CD4-positive, CD25-positive, alpha-beta regulatory T cell (primary cell): Measurements from ENCODE around the gene WDR11. TPM values are rescaled to one million over a fixed set of nuclear protein-coding genes. Genes with fewer than 3 reads are reported as not detected.

Experiments
- ATAC-seq, 2 donors: fragments of 150-1000 bp; cut with Tn5 transposase; one replicate each; pipeline ENCODE4 v1.10.0; 2021; ENCODE audit warnings: low read depth in 2 of 2, moderate number of reproducible peaks in 2 of 2, moderate library complexity in 1 of 2
- DNase-seq, 3 donors: peaks; one replicate each; pipeline versions ENCODE4 v3.0.0 to v3.0.0-alpha.2; 2012 to 2022; ENCODE audit warnings: mixed read lengths in 1 of 3
- H3K27ac ChIP-seq: one replicate; pipeline ENCODE4 v1.7.0; 2013; ENCODE audit warnings: mild to moderate bottlenecking, low read length; ENCODE audit not compliant: insufficient read depth, poor library complexity, severe bottlenecking
- H3K27me3 ChIP-seq: one replicate; pipeline ENCODE4 v1.7.0; 2013; ENCODE audit warnings: low read length; ENCODE audit not compliant: control insufficient read depth, insufficient read depth
- H3K36me3 ChIP-seq: one replicate; pipeline ENCODE4 v1.7.0; 2013; ENCODE audit warnings: mild to moderate bottlenecking, low read length, moderate library complexity; ENCODE audit not compliant: control insufficient read depth, insufficient read depth
- H3K4me1 ChIP-seq: 2 replicates; pipeline ENCODE4 v1.7.0; 2013; ENCODE audit warnings: mild to moderate bottlenecking, low read length; ENCODE audit not compliant: insufficient read depth, control insufficient read depth, poor library complexity, severe bottlenecking
- H3K4me3 ChIP-seq: one replicate; pipeline ENCODE4 v1.7.0; 2013; ENCODE audit warnings: low read depth, mild to moderate bottlenecking, low read length, moderate library complexity
- H3K9me3 ChIP-seq, 2 experiments: 1 replicate in 1 of 2; 2 replicates in 1 of 2; pipeline ENCODE4 v1.7.0; 2013; ENCODE audit warnings: low read length in 2 of 2, mild to moderate bottlenecking in 1 of 2, moderate library complexity in 1 of 2; ENCODE audit not compliant: control insufficient read depth in 2 of 2
- H3K27ac Mint-ChIP-seq, 3 donors: one replicate each; pipeline ENCODE4 v1.8.0; 2020 to 2022; ENCODE audit warnings: mild to moderate bottlenecking in 3 of 3, mixed read lengths in 3 of 3, moderate library complexity in 2 of 3
- H3K27me3 Mint-ChIP-seq: one replicate; pipeline ENCODE4 v1.8.0; 2022; ENCODE audit warnings: mild to moderate bottlenecking, mixed read lengths
- H3K36me3 Mint-ChIP-seq: one replicate; pipeline ENCODE4 v1.8.0; 2020; ENCODE audit warnings: mixed read lengths
- H3K4me1 Mint-ChIP-seq, 4 donors: one replicate each; pipeline ENCODE4 v1.8.0; 2020 to 2022; ENCODE audit warnings: mixed read lengths in 4 of 4, mild to moderate bottlenecking in 1 of 4
- H3K4me3 Mint-ChIP-seq, 4 donors: one replicate each; pipeline ENCODE4 v1.8.0; 2020 to 2022; ENCODE audit warnings: mild to moderate bottlenecking in 4 of 4, mixed read lengths in 4 of 4, moderate library complexity in 3 of 4
- H3K9me3 Mint-ChIP-seq, 7 donors: one replicate each; pipeline ENCODE4 v1.8.0; 2020 to 2022; ENCODE audit warnings: mixed read lengths in 7 of 7, mild to moderate bottlenecking in 3 of 7, moderate library complexity in 2 of 7
- polyA plus RNA-seq, 4 donors: library from polyadenylated mRNA; unstranded; fragments of 300-500 nt; fragmentation: Illumina TruSeq; gene quantifications; one replicate each; pipeline ENCODE4 v1.2.3, GENCODE V29; 2021
- total RNA-seq: library from RNA; stranded (reverse); gene quantifications from one replicate; pipeline ENCODE4 v1.2.3, GENCODE V29; 2022

WDR11 gene
- total and polyA plus RNA-seq, 5 donors from 2014 or later = 20.3 to 40.4 (median 21.9) TPM

- Mint-ChIP-seq H3K27ac (no peak overlapping the region), H3K27me3 (peaks cover 7% of the 10 kb centered on the region), H3K4me1 (no peaks in the 10 kb centered on the region), H3K4me3 (no peak overlapping the region), H3K36me3 (no peaks in the 10 kb centered on the region), H3K9me3 (peaks cover 0 to 5% (median 0%) of the 10 kb centered on the region in 7 donors)
- no peak for DNase-seq
- Histone ChIP-seq H3K27ac (no peak overlapping the region), H3K4me1 (no peaks in the 10 kb centered on the region), H3K27me3 (no peaks in the 10 kb centered on the region), H3K9me3 (no peaks in the 10 kb centered on the region), H3K36me3 (no peaks in the 10 kb centered on the region), H3K4me3 (no peak overlapping the region)
- no peak for ATAC-seq
Observed at GRCh38 chr10:120818301-120818700, 32.9 kb upstream of the WDR11 start.

GRCh38 chr10:120819366-120819765 is 31.8 kb upstream of the WDR11 start:
- H3K27me3 ChIP-seq = no peaks in the 10 kb centered on the region
- no peak overlapping the region for H3K27ac ChIP-seq
- Mint-ChIP-seq H3K27ac (no peak overlapping the region), H3K4me3 (no peak overlapping the region), H3K9me3 (peaks cover 0 to 5% (median 0%) of the 10 kb centered on the region in 7 donors), H3K4me1 (no peaks in the 10 kb centered on the region), H3K27me3 (peaks cover 7% of the 10 kb centered on the region), H3K36me3 (no peaks in the 10 kb centered on the region)
- no peaks in the 10 kb centered on the region for H3K36me3 ChIP-seq
- DNase-seq (no peak), ATAC-seq (no peak)
- H3K4me1 ChIP-seq = no peaks in the 10 kb centered on the region
- H3K4me3 ChIP-seq = no peak overlapping the region
- no peaks in the 10 kb centered on the region for H3K9me3 ChIP-seq

- no peak overlapping the region for H3K27ac Mint-ChIP-seq
- H3K36me3 Mint-ChIP-seq = no peaks in the 10 kb centered on the region
- Histone ChIP-seq H3K9me3 (no peaks in the 10 kb centered on the region), H3K27me3 (no peaks in the 10 kb centered on the region), H3K36me3 (no peaks in the 10 kb centered on the region), H3K27ac (no peak overlapping the region), H3K4me1 (no peaks in the 10 kb centered on the region), H3K4me3 (no peak overlapping the region)
- no peak overlapping the region for H3K4me3 Mint-ChIP-seq
- H3K9me3 Mint-ChIP-seq = peaks cover 0 to 5% (median 0%) of the 10 kb centered on the region in 7 donors
- DNase-seq (no peak), ATAC-seq (no peak)
- H3K4me1 Mint-ChIP-seq = no peaks in the 10 kb centered on the region
- peaks cover 17% of the 10 kb centered on the region for H3K27me3 Mint-ChIP-seq
Observed at GRCh38 chr10:120823266-120823665, 27.9 kb upstream of the WDR11 start.

- H3K4me1 Mint-ChIP-seq = no peaks in the 10 kb centered on the region
- H3K27ac Mint-ChIP-seq = no peak overlapping the region
- peaks cover 0 to 5% (median 0%) of the 10 kb centered on the region in 7 donors for H3K9me3 Mint-ChIP-seq
Observed at GRCh38 chr10:120824881-120825309, 26.3 kb upstream of the WDR11 start.

DNA sequence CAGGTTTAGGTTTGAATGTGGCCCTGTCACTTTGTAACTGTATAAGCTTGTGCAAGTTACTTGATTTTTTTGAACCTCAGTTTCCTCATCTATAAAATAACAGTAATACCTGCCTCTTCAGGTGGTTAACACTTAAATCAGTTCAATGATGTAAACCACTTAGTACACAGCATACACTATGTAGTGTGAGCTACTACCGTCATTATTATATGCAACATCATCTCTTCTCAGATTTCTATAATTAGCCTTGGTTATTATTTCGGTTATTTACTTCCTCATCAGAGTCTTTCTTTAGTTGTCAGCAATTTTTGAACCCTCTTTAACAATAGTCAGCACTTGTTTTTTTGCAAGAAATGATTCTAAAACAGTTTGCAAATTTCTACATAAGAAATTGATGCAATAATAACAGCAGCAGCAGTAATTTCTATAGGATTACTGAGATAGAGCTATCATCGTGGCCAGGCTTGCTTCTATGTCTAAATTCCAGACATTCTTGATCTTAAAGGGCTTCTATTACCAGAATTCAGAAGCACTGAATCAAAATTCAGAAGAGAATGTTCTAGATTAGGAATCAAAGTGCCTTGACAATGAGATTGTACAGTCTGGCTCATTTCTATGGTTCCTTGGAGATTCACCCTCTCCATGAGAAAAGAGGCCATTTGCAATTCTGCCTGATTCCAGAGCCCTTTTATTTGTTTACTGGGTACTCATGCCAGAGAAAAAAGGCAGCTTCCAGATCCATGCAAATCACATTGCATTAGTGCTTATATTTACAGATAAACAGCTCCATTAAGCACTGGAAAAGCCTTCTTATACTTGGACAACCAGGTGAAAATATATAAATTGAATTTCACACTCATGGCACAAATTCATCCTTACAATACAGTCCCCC is 25.0 kb upstream of the WDR11 start:
- H3K9me3 ChIP-seq = no peaks in the 10 kb centered on the region
- no peak for DNase-seq
- ATAC-seq = no peak
- peaks cover 15% of the 10 kb centered on the region for H3K27me3 Mint-ChIP-seq
- no peaks in the 10 kb centered on the region for H3K4me1 ChIP-seq
- H3K4me1 Mint-ChIP-seq = no peaks in the 10 kb centered on the region
- peaks cover 0 to 4% (median 0%) of the 10 kb centered on the region in 7 donors for H3K9me3 Mint-ChIP-seq
- H3K27ac Mint-ChIP-seq = no peak overlapping the region
- H3K36me3 ChIP-seq = no peaks in the 10 kb centered on the region
- H3K27ac ChIP-seq = no peak overlapping the region
- no peak overlapping the region for H3K4me3 Mint-ChIP-seq
- no peaks in the 10 kb centered on the region for H3K36me3 Mint-ChIP-seq
- no peak overlapping the region for H3K4me3 ChIP-seq
- no peaks in the 10 kb centered on the region for H3K27me3 ChIP-seq

More at GRCh38 chr10:120824881-120825309, 26.3 kb upstream of the WDR11 start:
- no peak overlapping the region for H3K4me3 ChIP-seq
- H3K4me1 ChIP-seq = no peaks in the 10 kb centered on the region
- H3K27me3 ChIP-seq = no peaks in the 10 kb centered on the region
- Mint-ChIP-seq H3K4me3 (no peak overlapping the region), H3K36me3 (no peaks in the 10 kb centered on the region), H3K27me3 (peaks cover 10% of the 10 kb centered on the region)
- no peaks in the 10 kb centered on the region for H3K9me3 ChIP-seq
- no peak overlapping the region for H3K27ac ChIP-seq
- DNase-seq = peak in 1 of 3 donors; percentile 29
- H3K36me3 ChIP-seq = no peaks in the 10 kb centered on the region
- ATAC-seq = no peak

- H3K4me3 Mint-ChIP-seq = no peak overlapping the region
- no peaks in the 10 kb centered on the region for H3K36me3 Mint-ChIP-seq
- no peak for DNase-seq
- Histone ChIP-seq H3K27me3 (no peaks in the 10 kb centered on the region), H3K4me3 (no peak overlapping the region), H3K9me3 (no peaks in the 10 kb centered on the region), H3K36me3 (no peaks in the 10 kb centered on the region), H3K27ac (no peak overlapping the region), H3K4me1 (no peaks in the 10 kb centered on the region)
- no peak overlapping the region for H3K27ac Mint-ChIP-seq
- H3K27me3 Mint-ChIP-seq = peaks cover 22% of the 10 kb centered on the region
- ATAC-seq = no peak
- no peaks in the 10 kb centered on the region for H3K9me3 Mint-ChIP-seq
- no peaks in the 10 kb centered on the region for H3K4me1 Mint-ChIP-seq
Observed at GRCh38 chr10:120827251-120827875, 23.8 kb upstream of the WDR11 start.

DNA sequence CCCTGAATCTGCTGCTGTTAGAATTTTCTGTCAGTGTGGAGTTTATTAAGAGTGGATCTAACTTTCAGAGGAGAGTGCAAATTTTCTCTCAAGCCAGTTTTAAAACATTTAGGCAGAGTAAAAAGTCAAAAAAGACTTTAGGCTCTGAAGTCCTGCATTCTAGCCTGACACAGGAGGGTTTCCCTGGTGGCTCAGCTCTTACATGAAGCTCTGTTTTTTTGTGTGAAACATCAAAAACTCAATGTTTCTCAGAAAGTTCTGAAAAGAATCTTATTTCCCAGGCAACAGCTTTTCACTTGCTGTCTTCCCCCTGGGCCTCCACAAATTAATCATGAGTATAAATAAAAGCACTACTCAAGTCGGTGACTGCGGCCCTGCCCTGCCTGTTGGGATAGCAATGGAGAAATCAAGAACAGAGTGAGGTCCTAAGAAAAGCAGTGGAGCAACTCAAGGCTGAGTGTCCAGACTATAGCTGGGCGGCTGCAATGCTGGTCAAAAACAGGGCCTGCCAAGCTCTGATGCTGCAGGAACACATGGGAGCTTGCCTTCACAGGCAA is 22.3 kb upstream of the WDR11 start:
- DNase-seq (no peak), ATAC-seq (no peak)
- Histone ChIP-seq H3K4me1 (no peaks in the 10 kb centered on the region), H3K36me3 (no peaks in the 10 kb centered on the region), H3K9me3 (no peaks in the 10 kb centered on the region), H3K27ac (no peak overlapping the region), H3K4me3 (no peak overlapping the region), H3K27me3 (no peaks in the 10 kb centered on the region)
- Mint-ChIP-seq H3K27me3 (peaks cover 26% of the 10 kb centered on the region), H3K9me3 (no peaks in the 10 kb centered on the region), H3K27ac (no peak overlapping the region), H3K4me3 (no peak overlapping the region), H3K36me3 (no peaks in the 10 kb centered on the region), H3K4me1 (no peaks in the 10 kb centered on the region)
